HCT116 (cell line): ENCODE measurements around the gene GRID2. TPM values are rescaled to one million over a fixed set of nuclear protein-coding genes. Genes with fewer than 3 reads are reported as not detected.

Source experiments
- ATAC-seq: fragments of 200-7000 bp; cut with Tn5 transposase; 2 replicates; pipeline ENCODE4 v1.9.1; 2020; ENCODE audit warnings: mild to moderate bottlenecking, moderate library complexity
- BruUV-seq: library from RNA; stranded (reverse); fragments of 400-500 nt; replicated peaks from 2 replicates; lab custom pipeline; 2021; lab: Mats Ljungman, UMichigan
- CTCF ChIA-PET: fragments of 300-600 bp; sonication (Branson Sonifier 250); formaldehyde crosslinking; loops from one replicate; lab custom pipeline; 2021; ENCODE audit warnings: antibody characterized with exemption; lab: Charles Lee
- POLR2A ChIA-PET: fragments of 300-600, 350-600 bp; sonication (Branson Sonifier 250); formaldehyde crosslinking; loops from one replicate; lab custom pipeline; 2021; ENCODE audit warnings: antibody characterized with exemption; lab: Charles Lee
- RAD21 ChIA-PET, 2 experiments: fragments of 300-600 bp; sonication (Branson Sonifier 250); formaldehyde crosslinking; loops; one replicate each; lab custom pipeline; 2023; ENCODE audit warnings: low total read pairs in 2 of 2; ENCODE audit not compliant: uncharacterized antibody in 2 of 2, unreplicated experiment in 2 of 2, low non-redundant PET in 1 of 2; lab: Charles Lee
- DNase-seq: peaks from one replicate; pipeline ENCODE4 v3.0.0-alpha.2; 2010; ENCODE audit warnings: low read depth, low spot score
- H2AFZ ChIP-seq: fragments of 200-600 bp; shearing (Covaris generic), sonication (generic); 2 replicates; pipeline ENCODE4 v1.6.1; 2017; ENCODE audit warnings: low read depth, mixed run types, mixed read lengths, antibody characterized with exemption, low read length; ENCODE audit not compliant: poor library complexity, severe bottlenecking
- H3K27ac ChIP-seq: 2 replicates; pipeline ENCODE4 v1.5.1; 2012; ENCODE audit warnings: low read depth, low read length
- H3K27me3 ChIP-seq: fragments of 200-600 bp; sonication (generic); 2 replicates; pipeline ENCODE4 v1.6.1; 2016; ENCODE audit warnings: mixed run types, low read length, mixed read lengths; ENCODE audit not compliant: insufficient read depth
- H3K36me3 ChIP-seq, 2 experiments: fragments of 200-500 bp in 1 of 2; fragments of 200-600 bp in 1 of 2; sonication (Bioruptor generic) in 1 of 2; sonication (generic) in 1 of 2; 2 replicates each; pipeline versions ENCODE4 v1.5.1 to v1.6.1; 2014 to 2016; ENCODE audit warnings: low read length in 2 of 2, inconsistent platforms in 1 of 2, mixed read lengths in 1 of 2, mixed run types in 1 of 2; ENCODE audit not compliant: insufficient read depth in 2 of 2, control insufficient read depth in 1 of 2
- H3K4me1 ChIP-seq, 2 experiments: fragments of 200-600 bp in 1 of 2; sonication (generic) in 1 of 2; 2 replicates each; pipeline versions ENCODE4 v1.5.1 to v1.6.1; 2012 to 2017; ENCODE audit warnings: low read length in 2 of 2, inconsistent platforms in 1 of 2, mild to moderate bottlenecking in 1 of 2, mixed read lengths in 1 of 2, mixed run types in 1 of 2, moderate library complexity in 1 of 2; ENCODE audit not compliant: insufficient read depth in 2 of 2, control insufficient read depth in 1 of 2
- H3K4me2 ChIP-seq: fragments of 200-600 bp; sonication (generic); 2 replicates; pipeline ENCODE4 v1.6.1; 2017; ENCODE audit warnings: mixed run types, low read length, mixed read lengths
- H3K4me3 ChIP-seq, 2 experiments: fragments of 200-600 bp in 1 of 2; sonication (generic) in 1 of 2; replicated peaks in 1 of 2; 2 replicates each; pipeline ENCODE4 v1.5.1; 2011 to 2016; ENCODE audit warnings: low read length in 2 of 2, control low read depth in 1 of 2, low read depth in 1 of 2, mild to moderate bottlenecking in 1 of 2, mixed read lengths in 1 of 2, mixed run types in 1 of 2
- H3K79me2 ChIP-seq: fragments of 200-600 bp; sonication (generic); 2 replicates; pipeline ENCODE4 v1.6.1; 2017; ENCODE audit warnings: mild to moderate bottlenecking, mixed run types, low read length, moderate library complexity, mixed read lengths; ENCODE audit not compliant: insufficient read depth
- H3K9ac ChIP-seq: fragments of 200-600 bp; sonication (generic); 2 replicates; pipeline ENCODE4 v1.6.1; 2016; ENCODE audit warnings: low read length, mixed read lengths
- H3K9me2 ChIP-seq: fragments of 200-600 bp; sonication (generic), shearing (Covaris generic); 2 replicates; pipeline ENCODE4 v1.6.1; 2017; ENCODE audit warnings: mixed run types, mild to moderate bottlenecking, moderate library complexity; ENCODE audit not compliant: insufficient read depth
- H3K9me3 ChIP-seq, 2 experiments: fragments of 200-500 bp in 1 of 2; fragments of 200-600 bp in 1 of 2; sonication (Bioruptor generic) in 1 of 2; sonication (generic) in 1 of 2; 2 replicates each; pipeline ENCODE4 v1.6.1; 2014 to 2017; ENCODE audit warnings: low read length in 2 of 2, mixed read lengths in 2 of 2, inconsistent platforms in 1 of 2, low read depth in 1 of 2, mild to moderate bottlenecking in 1 of 2, mixed run types in 1 of 2, moderate library complexity in 1 of 2; ENCODE audit not compliant: control insufficient read depth in 1 of 2, insufficient read depth in 1 of 2
- H4K20me1 ChIP-seq: fragments of 200-600 bp; sonication (generic), shearing (Covaris generic); 2 replicates; pipeline ENCODE4 v1.6.1; 2017; ENCODE audit warnings: mixed run types, mild to moderate bottlenecking, moderate library complexity; ENCODE audit not compliant: insufficient read depth
- CTCF ChIP-seq, 3 experiments: fragments of 200-600 bp in 1 of 3; sonication (generic) in 1 of 3; IDR thresholded peaks in 2 of 3; conservative IDR thresholded peaks in 1 of 3; 2 replicates each; pipeline ENCODE4 v1.5.1; 2012 to 2017; ENCODE audit warnings: low read depth in 2 of 3, low read length in 2 of 3, antibody characterized with exemption in 1 of 3, borderline replicate concordance in 1 of 3, control low read depth in 1 of 3, mild to moderate bottlenecking in 1 of 3, mixed read lengths in 1 of 3, mixed run types in 1 of 3, moderate library complexity in 1 of 3; ENCODE audit not compliant: insufficient read depth in 1 of 3
- EZH2phosphoT487 ChIP-seq: fragments of 200-600 bp; IDR thresholded peaks from 2 replicates; pipeline ENCODE4 v1.6.1; 2018; ENCODE audit warnings: antibody characterized with exemption, borderline replicate concordance
- JUND ChIP-seq: IDR thresholded peaks from 2 replicates; pipeline ENCODE4 v1.6.1; 2012
- YY1 ChIP-seq: IDR thresholded peaks from 2 replicates; pipeline ENCODE4 v1.6.1; 2011; ENCODE audit warnings: low read length, low read depth, moderate library complexity, mild to moderate bottlenecking; ENCODE audit not compliant: insufficient replicate concordance; ENCODE audit errors: extremely low read depth
- ZBTB33 ChIP-seq: IDR thresholded peaks from 2 replicates; pipeline ENCODE4 v1.6.1; 2011; ENCODE audit warnings: mild to moderate bottlenecking, low read length, moderate library complexity; ENCODE audit not compliant: insufficient replicate concordance; ENCODE audit errors: extremely low read depth
- ZFX ChIP-seq: fragments of 450-650 bp; IDR thresholded peaks from 2 replicates; pipeline ENCODE4 v1.6.1; 2017
- ZNF274 ChIP-seq: fragments of 200-500 bp; sonication (Bioruptor generic); IDR thresholded peaks from 2 replicates; pipeline ENCODE4 v1.6.1; 2014; ENCODE audit warnings: mild to moderate bottlenecking, low read depth, low read length, inconsistent platforms
- intact Hi-C: fragments of 100-400 bp; cut with micrococcal nuclease; formaldehyde crosslinking; loops from 2 replicates; pipeline ENCODE4 v1.10.0; 2022
- total RNA-seq: library from RNA; stranded (reverse); gene quantifications from one replicate; pipeline ENCODE4 v1.2.1, GENCODE V29; 2021; ENCODE audit not compliant: unreplicated experiment
- TF ChIP-seq, protein P1 (sequence below): IDR thresholded peaks from 2 replicates; pipeline ENCODE4 v1.6.1; 2012

The GRID2 gene
- total RNA-seq, 1 experiment from 2014 or later: not detected

- TF ChIP-seq ZBTB33: no peak
These were observed 374.5 kb downstream of the GRID2 start (continued) for GRCh38 chr4:92678292-92678691.

DNA sequence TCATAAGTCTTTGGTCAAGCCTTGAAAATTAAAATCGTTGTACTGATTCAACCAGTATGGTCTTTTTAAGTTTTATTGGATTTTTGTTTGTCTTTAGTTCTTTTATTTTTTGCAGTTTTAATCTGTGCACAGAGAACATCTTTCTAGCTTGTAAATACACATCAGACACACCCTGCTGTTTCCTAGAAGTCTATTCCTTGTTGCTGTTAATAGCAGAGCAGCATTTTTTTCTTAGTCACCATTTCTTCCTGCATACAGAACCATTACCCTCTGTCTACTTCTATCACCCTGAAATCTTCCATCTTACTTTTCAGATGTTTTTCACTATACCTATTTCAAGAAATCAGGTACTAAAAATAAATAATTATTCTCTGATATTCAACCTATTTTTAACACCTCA lies 375.4 kb downstream of the GRID2 start:
- ChIA-PET RAD21 (no interaction called here), CTCF (no interaction called here), POLR2A (no interaction called here)
- no peak overlapping the region for H3K27ac ChIP-seq
- no peaks in the 10 kb centered on the region for H3K9me3 ChIP-seq
- H3K4me2 ChIP-seq: no peak overlapping the region
- H2AFZ ChIP-seq: no peak overlapping the region
- H3K9me2 ChIP-seq: no peaks in the 10 kb centered on the region
- no peaks in the 10 kb centered on the region for H3K27me3 ChIP-seq
- BruUV-seq: no TSS peak
- no peaks in the 10 kb centered on the region for H3K36me3 ChIP-seq
- no peak overlapping the region for H3K4me3 ChIP-seq
- TF ChIP-seq ZNF274: no peak
- TF ChIP-seq YY1: no peak
- TF ChIP-seq, protein P1, sequence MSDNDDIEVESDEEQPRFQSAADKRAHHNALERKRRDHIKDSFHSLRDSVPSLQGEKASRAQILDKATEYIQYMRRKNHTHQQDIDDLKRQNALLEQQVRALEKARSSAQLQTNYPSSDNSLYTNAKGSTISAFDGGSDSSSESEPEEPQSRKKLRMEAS: no peak
- no peak for TF ChIP-seq JUND
- TF ChIP-seq CTCF (IDR thresholded peaks at IDR 0.05 in 2 of 3, conservative IDR thresholded peaks at IDR 0.05 in 1 of 3; ENCODE audit: borderline replicate concordance in 1 of 3, insufficient read depth in 1 of 3, low read depth in 2 of 3, low read length in 2 of 3): no peak
- TF ChIP-seq EZH2phosphoT487: no peak
- no peak for TF ChIP-seq ZFX
- H3K4me1 ChIP-seq: no peaks in the 10 kb centered on the region
- intact Hi-C loops: no loop called here
- H3K9ac ChIP-seq: no peak overlapping the region
- no peak for DNase-seq
- ATAC-seq: no peak
- H3K79me2 ChIP-seq: no peaks in the 10 kb centered on the region
- H4K20me1 ChIP-seq: no peaks in the 10 kb centered on the region
